ENCODE measurements around the gene RBBP9.

RBBP9 gene

DNA sequence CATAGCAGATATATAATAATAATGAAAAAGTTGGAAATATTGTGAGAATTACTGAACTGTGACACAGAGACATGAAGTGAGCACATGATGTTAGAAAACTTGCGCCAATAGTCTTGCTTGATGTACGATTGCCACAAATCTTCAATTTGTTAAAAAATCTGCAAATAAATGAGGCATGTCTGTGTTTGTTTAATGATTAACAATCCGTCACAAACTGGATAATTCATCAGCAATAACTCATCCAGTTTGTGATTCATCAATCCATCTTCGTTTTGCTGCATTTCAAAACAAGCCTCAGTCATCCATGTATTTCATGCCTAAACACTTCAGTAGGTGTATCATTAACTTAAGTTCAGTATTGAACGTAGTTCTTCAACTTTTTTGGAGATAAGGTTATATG lies 44.7 kb upstream of the RBBP9 start:
- no CpG with 5 or more reads among the region's 5 CpGs for WGBS (ENCODE audit: extremely low coverage, insufficient coverage, insufficient read length)

GRCh38 chr20:18537651-18538050 lies 40.6 kb upstream of the RBBP9 start:
- H3K4me1 ChIP-seq (ENCODE audit: control insufficient read depth in 1 of 2, insufficient read depth in 2 of 2, low read length in 2 of 2): no peaks in the 10 kb centered on the region
- DNase-seq: no peak
- no peak overlapping the region for H2AK5ac ChIP-seq (ENCODE audit: low read length)
- H2BK12ac ChIP-seq (ENCODE audit: low read length): no peak overlapping the region
- no peaks in the 10 kb centered on the region for H3K79me1 ChIP-seq (ENCODE audit: low read length)
- no peak overlapping the region for H3K14ac ChIP-seq (ENCODE audit: low read length)
- no peak overlapping the region for H4K91ac ChIP-seq (ENCODE audit: low read depth, low read length)
- H3K23ac ChIP-seq (ENCODE audit: low read length): no peak overlapping the region
- H3K4me3 ChIP-seq (ENCODE audit: low read depth, low read length): no peak overlapping the region
- H3K9ac ChIP-seq (ENCODE audit: low read length): no peak overlapping the region
- no peak overlapping the region for H2BK5ac ChIP-seq (ENCODE audit: low read depth, low read length, poor library complexity)
- H3K4me2 ChIP-seq (ENCODE audit: low read length): no peak overlapping the region
- no peak overlapping the region for H3K18ac ChIP-seq (ENCODE audit: low read length)
- no peaks in the 10 kb centered on the region for H3K9me3 ChIP-seq (ENCODE audit: insufficient read depth, low read depth, low read length)
- H3K79me2 ChIP-seq (ENCODE audit: control insufficient read depth, insufficient read depth, low read length, poor library complexity): no peaks in the 10 kb centered on the region
- H2AFZ ChIP-seq (ENCODE audit: insufficient read depth, low read length, poor library complexity): no peak overlapping the region
- H2BK120ac ChIP-seq (ENCODE audit: insufficient read depth, low read length, poor library complexity): no peak overlapping the region
- no peak overlapping the region for H3K27ac ChIP-seq (ENCODE audit: low read depth, low read length)
- H3K36me3 ChIP-seq (ENCODE audit: control insufficient read depth in 1 of 2, insufficient read depth in 2 of 2, low read length in 2 of 2): peaks cover 19 to 27% of the 10 kb centered on the region in 2 experiments
- H3K27me3 ChIP-seq (ENCODE audit: insufficient read depth, low read length): no peaks in the 10 kb centered on the region
- no peak overlapping the region for H3K4ac ChIP-seq (ENCODE audit: low read depth, low read length)
- H4K8ac ChIP-seq (ENCODE audit: low read depth, low read length): no peak overlapping the region
- H4K12ac ChIP-seq (ENCODE audit: low read depth, low read length): no peak overlapping the region
- no CpG with 5 or more reads among the region's 2 CpGs for WGBS (ENCODE audit: extremely low coverage, insufficient coverage, insufficient read length)

More for the DNA sequence above, 44.7 kb upstream of the RBBP9 start:
- Histone ChIP-seq H2BK120ac (ENCODE audit: insufficient read depth, low read length, poor library complexity) (no peak overlapping the region), H3K4me2 (ENCODE audit: low read length) (no peak overlapping the region), H3K27ac (ENCODE audit: low read depth, low read length) (no peak overlapping the region), H2AFZ (ENCODE audit: insufficient read depth, low read length, poor library complexity) (no peak overlapping the region), H3K4me1 (ENCODE audit: control insufficient read depth in 1 of 2, insufficient read depth in 2 of 2, low read length in 2 of 2) (no peaks in the 10 kb centered on the region), H3K9ac (ENCODE audit: low read length) (no peak overlapping the region), H3K27me3 (ENCODE audit: insufficient read depth, low read length) (no peaks in the 10 kb centered on the region), H3K4me3 (ENCODE audit: low read depth, low read length) (no peak overlapping the region), H3K23ac (ENCODE audit: low read length) (no peak overlapping the region), H4K91ac (ENCODE audit: low read depth, low read length) (no peak overlapping the region), H4K12ac (ENCODE audit: low read depth, low read length) (no peak overlapping the region), H2BK5ac (ENCODE audit: low read depth, low read length, poor library complexity) (no peak overlapping the region), H2BK12ac (ENCODE audit: low read length) (no peak overlapping the region), H3K18ac (ENCODE audit: low read length) (no peak overlapping the region), H3K79me2 (ENCODE audit: control insufficient read depth, insufficient read depth, low read length, poor library complexity) (no peaks in the 10 kb centered on the region), H4K8ac (ENCODE audit: low read depth, low read length) (no peak overlapping the region), H3K79me1 (ENCODE audit: low read length) (no peaks in the 10 kb centered on the region), H2AK5ac (ENCODE audit: low read length) (no peak overlapping the region), H3K14ac (ENCODE audit: low read length) (no peak overlapping the region), H3K9me3 (ENCODE audit: insufficient read depth, low read depth, low read length) (no peaks in the 10 kb centered on the region), H3K36me3 (ENCODE audit: control insufficient read depth in 1 of 2, insufficient read depth in 2 of 2, low read length in 2 of 2) (peaks cover 24 to 40% of the 10 kb centered on the region in 2 experiments), H3K4ac (ENCODE audit: low read depth, low read length) (no peak overlapping the region)
- DNase-seq: no peak

DNA sequence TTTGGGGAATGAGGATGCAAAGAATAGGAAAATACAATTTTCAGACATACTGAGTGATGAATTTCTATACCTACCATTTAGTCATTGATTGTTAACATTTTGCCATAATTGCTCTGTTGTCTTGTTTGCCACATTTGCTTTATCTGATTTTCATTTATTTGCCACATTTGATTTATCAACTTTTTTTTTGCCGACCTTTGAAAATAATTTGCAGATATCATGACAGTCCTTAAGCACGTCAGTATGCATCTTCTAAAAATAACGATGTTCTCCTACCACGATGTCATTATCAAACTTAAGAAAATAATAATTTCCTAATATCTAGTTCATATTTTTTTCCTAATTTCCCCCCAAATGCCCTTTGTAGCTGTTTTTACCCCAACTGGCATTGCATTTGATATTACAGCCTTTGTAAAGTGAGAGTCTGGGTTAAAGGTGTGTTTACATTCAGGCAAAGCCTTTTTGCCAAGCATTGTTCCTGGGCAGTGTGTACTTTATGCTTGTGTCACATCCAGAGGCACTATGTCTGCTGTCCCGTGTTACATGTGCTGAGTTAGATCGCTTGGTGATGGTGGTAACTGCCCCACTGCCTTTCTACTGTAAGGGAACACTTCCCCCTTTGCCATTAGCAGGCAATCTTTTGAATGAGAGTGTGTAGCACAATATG lies 37.1 kb upstream of the RBBP9 start:
- H3K9me3 ChIP-seq (ENCODE audit: insufficient read depth, low read depth, low read length): no peaks in the 10 kb centered on the region
- H3K4me2 ChIP-seq (ENCODE audit: low read length): no peak overlapping the region
- H3K23ac ChIP-seq (ENCODE audit: low read length): no peak overlapping the region
- H2BK12ac ChIP-seq (ENCODE audit: low read length): no peak overlapping the region
- H2BK5ac ChIP-seq (ENCODE audit: low read depth, low read length, poor library complexity): no peak overlapping the region
- H2AFZ ChIP-seq (ENCODE audit: insufficient read depth, low read length, poor library complexity): no peak overlapping the region
- H2BK120ac ChIP-seq (ENCODE audit: insufficient read depth, low read length, poor library complexity): no peak overlapping the region
- no peaks in the 10 kb centered on the region for H3K4me1 ChIP-seq (ENCODE audit: control insufficient read depth in 1 of 2, insufficient read depth in 2 of 2, low read length in 2 of 2)
- H3K14ac ChIP-seq (ENCODE audit: low read length): no peak overlapping the region
- DNase-seq: no peak
- no peak overlapping the region for H2AK5ac ChIP-seq (ENCODE audit: low read length)
- H4K91ac ChIP-seq (ENCODE audit: low read depth, low read length): no peak overlapping the region
- H3K4me3 ChIP-seq (ENCODE audit: low read depth, low read length): no peak overlapping the region
- no peak overlapping the region for H3K18ac ChIP-seq (ENCODE audit: low read length)
- no peaks in the 10 kb centered on the region for H3K79me1 ChIP-seq (ENCODE audit: low read length)
- H4K12ac ChIP-seq (ENCODE audit: low read depth, low read length): no peak overlapping the region
- no peak overlapping the region for H4K8ac ChIP-seq (ENCODE audit: low read depth, low read length)
- H3K9ac ChIP-seq (ENCODE audit: low read length): no peak overlapping the region
- no peaks in the 10 kb centered on the region for H3K27me3 ChIP-seq (ENCODE audit: insufficient read depth, low read length)
- H3K36me3 ChIP-seq (ENCODE audit: control insufficient read depth in 1 of 2, insufficient read depth in 2 of 2, low read length in 2 of 2): peaks cover 26 to 43% of the 10 kb centered on the region in 2 experiments
- no peak overlapping the region for H3K27ac ChIP-seq (ENCODE audit: low read depth, low read length)
- H3K79me2 ChIP-seq (ENCODE audit: control insufficient read depth, insufficient read depth, low read length, poor library complexity): no peaks in the 10 kb centered on the region
- WGBS (ENCODE audit: extremely low coverage, insufficient coverage, insufficient read length): no CpG with 5 or more reads among the region's 6 CpGs
- no peak overlapping the region for H3K4ac ChIP-seq (ENCODE audit: low read depth, low read length)

GRCh38 chr20:18533491-18533890 lies 36.5 kb upstream of the RBBP9 start:
- H4K8ac ChIP-seq (ENCODE audit: low read depth, low read length): no peak overlapping the region
- H4K91ac ChIP-seq (ENCODE audit: low read depth, low read length): no peak overlapping the region
- H3K4me3 ChIP-seq (ENCODE audit: low read depth, low read length): no peak overlapping the region
- DNase-seq: no peak
- no peaks in the 10 kb centered on the region for H3K79me2 ChIP-seq (ENCODE audit: control insufficient read depth, insufficient read depth, low read length, poor library complexity)
- no peak overlapping the region for H2BK5ac ChIP-seq (ENCODE audit: low read depth, low read length, poor library complexity)
- no peaks in the 10 kb centered on the region for H3K79me1 ChIP-seq (ENCODE audit: low read length)
- no peak overlapping the region for H3K18ac ChIP-seq (ENCODE audit: low read length)
- no CpG with 5 or more reads among the region's 1 CpG for WGBS (ENCODE audit: extremely low coverage, insufficient coverage, insufficient read length)
- no peak overlapping the region for H3K4ac ChIP-seq (ENCODE audit: low read depth, low read length)
- H3K14ac ChIP-seq (ENCODE audit: low read length): no peak overlapping the region
- H2AK5ac ChIP-seq (ENCODE audit: low read length): no peak overlapping the region
- no peaks in the 10 kb centered on the region for H3K4me1 ChIP-seq (ENCODE audit: control insufficient read depth in 1 of 2, insufficient read depth in 2 of 2, low read length in 2 of 2)
- H3K27ac ChIP-seq (ENCODE audit: low read depth, low read length): no peak overlapping the region
- H2BK12ac ChIP-seq (ENCODE audit: low read length): no peak overlapping the region
- H3K9me3 ChIP-seq (ENCODE audit: insufficient read depth, low read depth, low read length): no peaks in the 10 kb centered on the region
- no peak overlapping the region for H2AFZ ChIP-seq (ENCODE audit: insufficient read depth, low read length, poor library complexity)
- no peak overlapping the region for H3K23ac ChIP-seq (ENCODE audit: low read length)
- H3K27me3 ChIP-seq (ENCODE audit: insufficient read depth, low read length): no peaks in the 10 kb centered on the region
- no peak overlapping the region for H4K12ac ChIP-seq (ENCODE audit: low read depth, low read length)
- no peak overlapping the region for H3K9ac ChIP-seq (ENCODE audit: low read length)
- peaks cover 26 to 48% of the 10 kb centered on the region in 2 experiments for H3K36me3 ChIP-seq (ENCODE audit: control insufficient read depth in 1 of 2, insufficient read depth in 2 of 2, low read length in 2 of 2)
- no peak overlapping the region for H3K4me2 ChIP-seq (ENCODE audit: low read length)
- no peak overlapping the region for H2BK120ac ChIP-seq (ENCODE audit: insufficient read depth, low read length, poor library complexity)

Measured in trophoblast cell (in vitro differentiated cells and primary cell).